Keratinocyte (primary cell): ENCODE data around the gene KIAA1755. TPM values are rescaled to one million over a fixed set of nuclear protein-coding genes. Genes with fewer than 3 reads are reported as not detected.

Source experiments
- DNase-seq: peaks from one replicate; pipeline ENCODE4 v3.0.0-alpha.2; 2011; ENCODE audit warnings: low read depth, missing footprints, low spot score
- FAIRE-seq: peaks from 2 replicates; lab custom pipeline; 2011; peaks lifted over from hg19 to GRCh38; lab: Jason Lieb, UNC
- H2AFZ ChIP-seq: 2 replicates; pipeline ENCODE4 v1.6.0; 2012; ENCODE audit warnings: low read length, control low read depth, inconsistent platforms; ENCODE audit not compliant: control insufficient read depth
- H3K27ac ChIP-seq: 2 replicates; pipeline ENCODE4 v1.5.1; 2011; ENCODE audit warnings: low read length; ENCODE audit not compliant: control insufficient read depth, insufficient read depth
- H3K27me3 ChIP-seq: 3 replicates; pipeline ENCODE4 v1.6.0; 2011; ENCODE audit warnings: low read length; ENCODE audit not compliant: control insufficient read depth, insufficient read depth; ENCODE audit errors: extremely low read depth
- H3K36me3 ChIP-seq, 2 experiments: 2 replicates in 1 of 2; 3 replicates in 1 of 2; pipeline ENCODE4 v1.5.1; 2011; ENCODE audit warnings: low read length in 2 of 2, mild to moderate bottlenecking in 1 of 2; ENCODE audit not compliant: control insufficient read depth in 2 of 2, insufficient read depth in 2 of 2; ENCODE audit errors: extremely low read depth in 1 of 2
- H3K4me1 ChIP-seq: 3 replicates; pipeline ENCODE4 v1.5.1; 2011; ENCODE audit warnings: low read length; ENCODE audit not compliant: control insufficient read depth, insufficient read depth; ENCODE audit errors: extremely low read depth
- H3K4me2 ChIP-seq: 3 replicates; pipeline ENCODE4 v1.6.0; 2011; ENCODE audit warnings: low read depth, low read length; ENCODE audit not compliant: control insufficient read depth, insufficient read depth; ENCODE audit errors: extremely low read depth
- H3K4me3 ChIP-seq, 3 experiments: fragments of 200-600 bp in 1 of 3; sonication (generic) in 1 of 3; 2 replicates in 2 of 3; 3 replicates in 1 of 3; pipeline ENCODE4 v1.5.1; 2011 to 2016; ENCODE audit warnings: low read length in 3 of 3, mild to moderate bottlenecking in 3 of 3, control low read depth in 2 of 3, inconsistent platforms in 1 of 3, low read depth in 1 of 3, mixed read lengths in 1 of 3, mixed run types in 1 of 3, moderate library complexity in 1 of 3; ENCODE audit not compliant: control insufficient read depth in 2 of 3, insufficient read depth in 2 of 3; ENCODE audit errors: extremely low read depth in 1 of 3
- H3K79me2 ChIP-seq: 2 replicates; pipeline ENCODE4 v1.6.0; 2012; ENCODE audit warnings: low read length; ENCODE audit not compliant: control insufficient read depth, insufficient read depth
- H3K9ac ChIP-seq: 3 replicates; pipeline ENCODE4 v1.6.0; 2011; ENCODE audit warnings: low read length; ENCODE audit not compliant: control insufficient read depth, insufficient read depth; ENCODE audit errors: extremely low read depth
- H3K9me1 ChIP-seq: 3 replicates; pipeline ENCODE4 v1.6.0; 2011; ENCODE audit warnings: low read length; ENCODE audit not compliant: control insufficient read depth, insufficient read depth; ENCODE audit errors: extremely low read depth
- H3K9me3 ChIP-seq: 2 replicates; pipeline ENCODE4 v1.5.1; 2012; ENCODE audit warnings: low read depth, low read length; ENCODE audit not compliant: control insufficient read depth
- H4K20me1 ChIP-seq: 3 replicates; pipeline ENCODE4 v1.6.0; 2011; ENCODE audit warnings: low read length; ENCODE audit not compliant: control insufficient read depth, insufficient read depth; ENCODE audit errors: extremely low read depth
- CTCF ChIP-seq, 3 experiments: IDR thresholded peaks in 1 of 3; conservative IDR thresholded peaks in 1 of 3; optimal IDR thresholded peaks in 1 of 3; 2 replicates in 2 of 3; 3 replicates in 1 of 3; pipeline versions ENCODE3 to v1.5.1; 2011; ENCODE audit warnings: low read length in 3 of 3, mild to moderate bottlenecking in 3 of 3, moderate library complexity in 2 of 3, control low read depth in 1 of 3, inconsistent platforms in 1 of 3; ENCODE audit not compliant: insufficient read depth in 2 of 3; ENCODE audit errors: extremely low read depth in 1 of 3
- EZH2 ChIP-seq: IDR thresholded peaks from one replicate; pipeline ENCODE4 v1.6.1; 2012; ENCODE audit warnings: inconsistent platforms, mild to moderate bottlenecking, low read length, moderate library complexity
- dilution Hi-C: fragments of 300-500 bp; cut with MboI; formaldehyde crosslinking; loops from one replicate; pipeline ENCODE4 v1.7.0; 2020; ENCODE audit warnings: low sequenced_read_pairs; ENCODE audit not compliant: extremely low pct_ligation_motif_present
- polyA plus RNA-seq, 5 experiments: library from polyadenylated mRNA; depleted of rRNA in 3 of 5; stranded (reverse) in 3 of 5; stranded (forward) in 1 of 5; unstranded in 1 of 5; fragments of >200 nt; gene quantifications; 1 replicate in 1 of 5; 2 replicates in 3 of 5; 3 replicates in 1 of 5; pipeline versions ENCODE4 v1.2.1 to v1.2.3, GENCODE V29; 2011 to 2012; ENCODE audit warnings: missing spikeins in 2 of 5, low read depth in 1 of 5, low replicate concordance in 1 of 5

The KIAA1755 gene
- polyA plus RNA-seq, 1 donor (not counting 4 experiments of a cell fraction or from before 2014, with no cell fraction given) = not detected

- H3K27me3 ChIP-seq = peaks cover 29% of the 10 kb centered on the region
- DNase-seq (no peak), FAIRE-seq (no peak)
- H3K9ac ChIP-seq = no peak overlapping the region
- no peaks in the 10 kb centered on the region for H3K9me1 ChIP-seq
- TF ChIP-seq EZH2 = no peak
- no peak for TF ChIP-seq CTCF (optimal IDR thresholded peaks at IDR 0.05 in 1 of 3, IDR thresholded peaks at IDR 0.05 in 1 of 3, conservative IDR thresholded peaks at IDR 0.05 in 1 of 3; ENCODE audit: extremely low read depth in 1 of 3, insufficient read depth in 2 of 3, low read length in 3 of 3)
- H3K4me3 ChIP-seq = no peak overlapping the region
- H4K20me1 ChIP-seq = no peaks in the 10 kb centered on the region
- H3K9me3 ChIP-seq = no peaks in the 10 kb centered on the region
- H3K4me2 ChIP-seq = no peak overlapping the region
- no peak overlapping the region for H3K27ac ChIP-seq
- dilution Hi-C loops = no loop called here
- H3K36me3 ChIP-seq = no peaks in the 10 kb centered on the region
- no peaks in the 10 kb centered on the region for H3K79me2 ChIP-seq
- H3K4me1 ChIP-seq = no peaks in the 10 kb centered on the region
- no peak overlapping the region for H2AFZ ChIP-seq
These were observed 487 bp upstream of the KIAA1755 start for GRCh38 chr20:38261054-38261390.

- TF ChIP-seq EZH2 = peak; percentile 88
- no peak for TF ChIP-seq CTCF (optimal IDR thresholded peaks at IDR 0.05 in 1 of 3, IDR thresholded peaks at IDR 0.05 in 1 of 3, conservative IDR thresholded peaks at IDR 0.05 in 1 of 3; ENCODE audit: extremely low read depth in 1 of 3, insufficient read depth in 2 of 3, low read length in 3 of 3)
- dilution Hi-C loops = no loop called here
- peaks cover 29% of the 10 kb centered on the region for H3K27me3 ChIP-seq
- H3K4me2 ChIP-seq = no peak overlapping the region
- H3K9ac ChIP-seq = no peak overlapping the region
- no peak overlapping the region for H3K27ac ChIP-seq
- DNase-seq (no peak), FAIRE-seq (no peak)
- no peaks in the 10 kb centered on the region for H3K9me1 ChIP-seq
- no peaks in the 10 kb centered on the region for H3K79me2 ChIP-seq
- no peak overlapping the region for H3K4me3 ChIP-seq
- H3K36me3 ChIP-seq = no peaks in the 10 kb centered on the region
- H3K4me1 ChIP-seq = no peaks in the 10 kb centered on the region
- H2AFZ ChIP-seq = no peak overlapping the region
- no peaks in the 10 kb centered on the region for H4K20me1 ChIP-seq
- no peaks in the 10 kb centered on the region for H3K9me3 ChIP-seq
These were observed 534 bp downstream of the KIAA1755 start for GRCh38 chr20:38260025-38260377.
